Stomach smooth muscle (tissue), 2 donors: Measurements from ENCODE around the gene PHACTR3.

Experiments used
- H3K27ac ChIP-seq: one replicate; pipeline ENCODE4 v1.7.0; 2013; ENCODE audit warnings: mild to moderate bottlenecking, low read length, inconsistent platforms
- H3K27me3 ChIP-seq, 2 donors: one replicate each; pipeline ENCODE4 v1.7.0; 2013; ENCODE audit warnings: low read length in 2 of 2; ENCODE audit not compliant: insufficient read depth in 2 of 2, control insufficient read depth in 1 of 2
- H3K36me3 ChIP-seq, 2 donors: one replicate each; pipeline ENCODE4 v1.7.0; 2013; ENCODE audit warnings: low read length in 2 of 2; ENCODE audit not compliant: control insufficient read depth in 2 of 2, insufficient read depth in 2 of 2
- H3K4me1 ChIP-seq: one replicate; pipeline ENCODE4 v1.7.0; 2013; ENCODE audit warnings: low read length; ENCODE audit not compliant: control insufficient read depth, insufficient read depth
- H3K4me3 ChIP-seq, 2 donors: one replicate each; pipeline ENCODE4 v1.7.0; 2013; ENCODE audit warnings: low read length in 2 of 2
- H3K9ac ChIP-seq, 2 donors: one replicate each; pipeline ENCODE4 v1.7.0; 2013; ENCODE audit warnings: low read length in 2 of 2, mild to moderate bottlenecking in 1 of 2
- H3K9me3 ChIP-seq, 2 donors: one replicate each; pipeline ENCODE4 v1.7.0; 2013; ENCODE audit warnings: low read length in 2 of 2; ENCODE audit not compliant: control insufficient read depth in 2 of 2
- donor health status: healthy.
- donor health status: Pancreatic carcinoma.

PHACTR3 gene

DNA sequence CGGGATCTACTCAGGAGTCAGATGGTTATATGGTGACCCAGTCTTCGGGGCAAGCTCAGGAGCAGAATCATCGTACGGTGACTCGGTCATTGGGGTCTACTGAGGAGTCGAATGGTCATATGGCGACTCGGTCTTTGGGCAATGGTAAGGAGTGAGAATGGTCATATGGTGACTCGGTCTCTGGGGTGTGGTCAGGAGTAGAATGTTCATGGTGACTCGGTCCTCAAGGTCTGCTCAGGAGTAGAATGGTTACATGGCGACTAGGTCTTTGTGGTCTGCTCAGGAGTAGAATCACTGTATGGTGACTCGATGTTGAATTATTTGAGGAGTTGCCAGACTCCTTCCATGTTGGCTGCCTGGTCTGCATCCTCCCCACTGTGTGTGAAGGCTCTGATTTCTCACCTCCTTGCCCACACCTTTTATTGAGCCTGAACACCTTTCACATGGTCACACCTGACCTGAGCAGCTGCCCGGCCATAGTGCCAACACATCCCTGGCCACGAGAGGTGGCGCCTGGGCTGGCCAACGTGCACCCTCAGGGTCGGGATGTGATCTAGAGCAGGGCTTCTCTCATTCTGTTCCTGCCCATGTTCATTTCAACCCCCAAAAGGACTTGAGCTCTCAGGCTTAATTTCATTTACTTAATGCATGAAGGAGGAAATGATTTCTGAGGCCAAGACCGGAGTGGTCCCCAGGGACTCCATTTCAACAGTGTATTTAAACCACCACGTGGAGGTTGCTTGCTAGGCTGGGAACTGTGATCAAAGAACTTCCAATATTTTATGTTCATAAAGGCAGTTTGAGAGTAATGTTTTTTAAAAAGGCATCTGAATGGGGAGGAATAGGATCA lies 119.5 kb downstream of the PHACTR3 start:
- no peaks in the 10 kb centered on the region for H3K4me1 ChIP-seq
- no peak overlapping the region for H3K4me3 ChIP-seq
- H3K27ac ChIP-seq = no peak overlapping the region
- no peaks in the 10 kb centered on the region for H3K9me3 ChIP-seq
- H3K27me3 ChIP-seq = peaks cover 0 to 4% of the 10 kb centered on the region in 2 donors
- no peaks in the 10 kb centered on the region for H3K36me3 ChIP-seq
- no peak overlapping the region for H3K9ac ChIP-seq

DNA sequence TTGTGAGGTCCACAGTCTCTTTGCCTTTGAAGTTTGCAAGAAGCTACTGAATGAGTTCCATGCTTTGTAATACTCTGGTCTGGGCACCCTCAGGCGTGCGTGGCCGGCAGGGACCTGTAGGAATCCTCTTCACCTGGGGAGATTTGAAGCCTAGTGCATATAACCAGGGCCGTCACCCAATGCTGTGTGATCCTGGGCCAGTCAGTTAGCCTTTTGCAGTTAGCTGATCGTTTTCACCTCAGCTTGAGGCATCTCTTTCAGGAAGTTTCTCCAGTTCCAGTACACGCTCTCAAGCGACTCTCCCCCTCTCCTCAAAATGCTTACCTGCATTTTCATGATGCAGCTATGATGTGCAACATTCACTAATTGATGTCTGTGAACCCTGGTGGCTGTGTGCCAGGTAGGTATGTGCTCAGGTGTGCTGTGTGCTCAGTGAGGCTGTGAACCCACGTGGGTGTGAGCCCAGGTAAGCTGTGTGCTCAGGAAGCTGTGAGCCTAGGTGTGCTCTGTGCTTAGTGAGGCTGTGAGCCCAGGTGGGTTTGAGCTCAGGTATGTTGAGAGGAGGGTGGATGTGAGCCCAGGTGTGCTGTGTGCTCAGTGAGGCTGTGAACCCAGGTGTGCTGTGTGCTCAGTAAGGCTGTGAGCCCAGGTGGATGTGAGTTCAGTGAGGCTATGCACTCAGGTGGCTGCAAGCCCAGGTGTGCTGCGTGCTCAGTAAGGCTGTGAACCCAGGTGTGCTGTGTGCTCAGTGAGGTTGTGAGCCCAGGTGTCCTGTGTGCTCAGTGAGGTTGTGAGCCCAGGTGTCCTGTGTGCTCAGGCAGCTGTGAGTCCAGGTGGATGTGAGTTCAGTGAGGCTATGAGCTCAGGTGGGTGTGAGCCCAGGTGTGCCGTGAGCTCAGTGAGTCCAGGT lies 120.4 kb downstream of the PHACTR3 start:
- Histone ChIP-seq H3K4me3 (no peak overlapping the region), H3K9me3 (no peaks in the 10 kb centered on the region), H3K36me3 (no peaks in the 10 kb centered on the region), H3K27me3 (peaks cover 0 to 4% of the 10 kb centered on the region in 2 donors), H3K4me1 (no peaks in the 10 kb centered on the region), H3K27ac (no peak overlapping the region), H3K9ac (no peak overlapping the region)

DNA sequence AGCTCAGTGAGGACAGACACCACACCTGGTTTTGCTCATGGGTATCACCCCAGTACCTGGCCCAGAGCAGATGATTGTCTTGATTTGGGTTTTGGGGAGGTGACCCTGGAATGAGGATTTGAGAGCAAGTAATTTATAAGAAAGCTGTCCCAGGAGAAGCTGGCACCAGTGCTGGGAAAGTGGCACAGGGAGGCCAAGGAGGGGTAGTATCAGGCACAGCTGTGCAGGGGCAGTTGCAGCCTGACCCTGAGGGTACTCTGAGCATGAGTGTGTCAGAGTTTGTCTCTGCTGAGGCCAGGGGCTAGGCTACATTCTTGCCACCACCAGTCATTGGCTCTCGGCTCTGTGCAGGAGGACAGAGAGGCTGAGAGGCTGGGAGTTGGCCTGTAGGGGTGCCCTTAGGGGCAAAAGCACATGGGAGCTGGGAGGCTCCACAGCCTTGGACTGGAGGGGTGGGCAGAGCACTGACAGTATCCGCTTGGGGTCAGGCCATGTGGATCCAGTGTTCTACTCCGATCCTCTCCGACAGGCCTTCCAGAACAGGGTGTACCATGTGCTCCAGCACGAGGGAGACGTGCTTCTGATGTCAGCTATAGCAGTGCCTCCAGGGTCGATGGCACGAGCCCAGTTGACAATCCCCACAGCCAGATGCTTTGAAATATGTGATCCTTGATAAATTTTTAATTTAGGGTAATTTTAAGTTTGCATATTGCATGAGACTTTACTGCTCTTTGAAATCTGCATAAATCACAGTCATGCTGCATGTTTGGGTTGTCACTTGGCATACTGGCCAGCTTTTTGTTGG lies 121.3 kb downstream of the PHACTR3 start:
- peaks cover 0 to 4% of the 10 kb centered on the region in 2 donors for H3K27me3 ChIP-seq
- no peaks in the 10 kb centered on the region for H3K4me1 ChIP-seq
- no peak overlapping the region for H3K4me3 ChIP-seq
- no peaks in the 10 kb centered on the region for H3K36me3 ChIP-seq
- H3K27ac ChIP-seq = no peak overlapping the region
- H3K9me3 ChIP-seq = peaks cover 0 to 3% of the 10 kb centered on the region in 2 donors
- H3K9ac ChIP-seq = no peak overlapping the region

DNA sequence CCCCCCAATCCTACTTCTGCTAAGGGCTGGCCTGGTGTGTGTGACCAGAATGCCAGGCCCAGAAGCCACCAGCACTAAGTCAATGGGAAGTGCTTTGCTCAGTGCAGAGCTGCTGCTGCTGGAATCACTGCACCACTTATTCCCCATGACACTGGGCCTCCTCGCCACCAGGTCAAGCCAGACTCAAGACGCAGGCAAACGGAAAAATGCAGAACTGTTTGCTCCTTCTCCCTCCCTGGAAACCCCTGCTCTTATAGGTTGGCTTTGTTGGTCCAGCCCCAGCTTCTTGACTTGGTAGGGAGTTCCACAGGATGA lies 121.9 kb downstream of the PHACTR3 start:
- Histone ChIP-seq H3K27me3 (peaks cover 0 to 4% of the 10 kb centered on the region in 2 donors), H3K27ac (no peak overlapping the region), H3K4me1 (no peaks in the 10 kb centered on the region), H3K36me3 (no peaks in the 10 kb centered on the region), H3K9me3 (peaks cover 0 to 3% of the 10 kb centered on the region in 2 donors), H3K4me3 (no peak overlapping the region), H3K9ac (no peak overlapping the region)

DNA sequence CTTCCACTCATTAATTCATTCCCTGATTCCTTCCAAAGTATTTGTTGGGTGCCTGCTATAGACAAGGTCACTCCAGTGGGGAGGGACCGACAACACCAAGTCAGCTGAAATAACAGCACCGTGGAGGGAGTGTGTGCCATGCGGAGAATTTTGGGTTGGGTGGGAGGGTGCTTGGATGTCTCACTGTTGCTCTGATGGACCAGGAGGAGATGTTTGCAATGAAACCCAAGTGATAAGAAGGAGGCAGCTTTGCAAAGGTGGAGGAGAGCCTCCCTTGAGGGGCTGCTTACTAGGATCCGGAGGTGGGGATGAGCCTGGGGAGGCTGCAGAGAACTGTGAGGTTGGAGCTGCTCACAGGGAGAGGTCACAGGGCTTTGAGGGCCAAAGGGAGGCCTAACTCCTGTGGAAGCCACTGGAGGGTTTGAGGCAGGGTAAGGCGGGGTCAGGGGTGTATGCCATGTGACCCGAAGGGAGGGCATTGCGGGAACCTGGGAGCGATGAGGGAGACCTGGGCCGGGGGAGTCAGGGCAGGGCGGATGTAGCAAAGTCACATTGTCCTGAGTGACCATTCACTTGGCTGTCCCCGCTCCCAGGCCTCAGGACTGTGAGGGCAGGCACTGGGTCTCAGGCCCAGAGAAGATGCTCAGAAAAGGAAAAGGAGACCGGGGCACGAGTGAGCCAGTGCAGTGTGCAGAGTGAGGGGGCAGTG lies 124.5 kb downstream of the PHACTR3 start:
- no peak overlapping the region for H3K4me3 ChIP-seq
- peaks cover 0 to 3% of the 10 kb centered on the region in 2 donors for H3K9me3 ChIP-seq
- H3K27me3 ChIP-seq = peaks cover 0 to 2% of the 10 kb centered on the region in 2 donors
- no peak overlapping the region for H3K9ac ChIP-seq
- H3K36me3 ChIP-seq = no peaks in the 10 kb centered on the region
- H3K4me1 ChIP-seq = no peaks in the 10 kb centered on the region
- no peak overlapping the region for H3K27ac ChIP-seq

DNA sequence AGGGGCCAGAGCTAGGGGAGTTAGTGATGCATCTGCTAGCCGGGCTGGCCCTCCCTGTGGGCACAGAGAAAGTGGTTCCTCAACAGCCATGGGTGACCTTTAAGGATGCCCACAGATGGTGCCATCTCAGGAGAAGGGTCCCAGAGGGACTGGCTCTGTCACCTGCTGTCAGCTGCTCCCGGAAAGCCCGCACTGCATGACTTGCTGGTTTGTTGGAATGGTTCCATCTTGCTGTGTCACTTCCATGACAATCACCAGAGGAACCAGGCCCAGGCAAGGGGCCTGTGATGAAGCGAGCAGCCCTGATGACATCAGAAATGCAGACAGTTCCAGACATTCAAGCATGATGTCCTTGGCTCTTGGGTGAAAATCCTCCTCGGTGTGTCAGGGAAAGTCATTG lies 125.2 kb downstream of the PHACTR3 start:
- Histone ChIP-seq H3K9ac (no peak overlapping the region), H3K4me3 (no peak overlapping the region), H3K27ac (no peak overlapping the region), H3K9me3 (peaks cover 0 to 3% of the 10 kb centered on the region in 2 donors), H3K4me1 (no peaks in the 10 kb centered on the region), H3K36me3 (no peaks in the 10 kb centered on the region), H3K27me3 (peaks cover 0 to 2% of the 10 kb centered on the region in 2 donors)

DNA sequence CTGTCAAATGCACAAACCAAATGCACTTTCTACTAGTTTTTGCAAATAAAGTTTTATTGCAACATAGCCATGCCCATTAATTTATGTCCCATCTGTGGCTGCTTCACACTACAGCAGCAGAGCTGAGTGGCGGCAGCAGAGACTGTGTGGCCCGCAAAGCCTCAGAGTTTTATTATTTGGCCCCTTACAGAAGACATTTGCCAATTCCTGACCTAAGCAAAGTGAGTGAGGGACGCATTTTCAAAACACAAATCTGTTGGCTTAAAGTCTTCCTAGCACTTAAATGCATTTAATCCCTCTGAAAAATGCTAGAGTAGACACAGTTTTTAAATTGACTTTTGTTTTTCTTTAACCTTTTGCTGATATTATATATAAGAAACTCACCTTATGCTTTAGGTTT lies 126.4 kb downstream of the PHACTR3 start:
- H3K9me3 ChIP-seq = peaks cover 0 to 3% of the 10 kb centered on the region in 2 donors
- H3K4me3 ChIP-seq = no peak overlapping the region
- no peak overlapping the region for H3K27ac ChIP-seq
- no peaks in the 10 kb centered on the region for H3K27me3 ChIP-seq
- H3K4me1 ChIP-seq = no peaks in the 10 kb centered on the region
- no peaks in the 10 kb centered on the region for H3K36me3 ChIP-seq
- H3K9ac ChIP-seq = no peak overlapping the region

DNA sequence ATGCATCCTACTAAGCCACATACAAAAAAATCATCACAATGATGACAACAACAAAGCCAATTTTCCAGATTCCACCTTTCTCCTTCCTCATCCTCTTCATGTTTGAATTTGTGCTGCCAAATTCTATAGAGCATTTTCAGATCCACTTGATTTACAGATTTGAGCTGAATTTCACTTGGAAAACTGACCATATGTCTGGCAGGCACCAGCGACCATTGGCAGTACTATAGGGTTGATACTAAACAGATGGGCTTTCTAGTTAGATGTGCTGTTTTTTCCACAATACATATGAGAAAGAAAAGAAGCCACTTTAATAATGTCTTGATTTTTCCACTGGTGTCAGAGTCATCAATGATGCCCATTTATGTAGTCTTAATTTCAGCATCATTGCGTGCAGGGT lies 127.0 kb downstream of the PHACTR3 start:
- Histone ChIP-seq H3K9ac (no peak overlapping the region), H3K4me3 (no peak overlapping the region), H3K4me1 (no peaks in the 10 kb centered on the region), H3K36me3 (no peaks in the 10 kb centered on the region), H3K9me3 (peaks cover 0 to 3% of the 10 kb centered on the region in 2 donors), H3K27ac (no peak overlapping the region), H3K27me3 (no peaks in the 10 kb centered on the region)

DNA sequence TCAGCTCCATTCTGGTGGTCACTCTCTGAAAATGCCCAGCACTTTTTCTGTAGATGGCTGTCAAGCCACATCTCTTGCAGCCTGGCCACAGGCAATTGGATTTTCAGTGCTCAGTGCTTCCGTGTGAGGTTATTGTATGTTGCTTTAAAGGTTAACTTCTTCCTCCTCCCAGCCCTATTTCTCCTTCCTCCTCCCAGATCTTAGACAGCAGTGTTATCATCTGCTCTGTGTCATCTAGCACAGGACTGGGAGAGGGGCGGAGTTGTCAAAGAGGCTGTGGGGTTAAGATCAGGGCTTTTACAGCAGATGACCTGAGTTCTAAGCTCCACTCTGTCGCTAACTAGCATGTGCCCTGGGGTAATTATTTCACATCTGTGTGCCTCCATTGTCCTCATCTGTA lies 129.0 kb downstream of the PHACTR3 start:
- peaks cover 0 to 3% of the 10 kb centered on the region in 2 donors for H3K9me3 ChIP-seq
- H3K27ac ChIP-seq = no peak overlapping the region
- H3K4me1 ChIP-seq = no peaks in the 10 kb centered on the region
- H3K27me3 ChIP-seq = no peaks in the 10 kb centered on the region
- H3K4me3 ChIP-seq = no peak overlapping the region
- no peaks in the 10 kb centered on the region for H3K36me3 ChIP-seq
- no peak overlapping the region for H3K9ac ChIP-seq

DNA sequence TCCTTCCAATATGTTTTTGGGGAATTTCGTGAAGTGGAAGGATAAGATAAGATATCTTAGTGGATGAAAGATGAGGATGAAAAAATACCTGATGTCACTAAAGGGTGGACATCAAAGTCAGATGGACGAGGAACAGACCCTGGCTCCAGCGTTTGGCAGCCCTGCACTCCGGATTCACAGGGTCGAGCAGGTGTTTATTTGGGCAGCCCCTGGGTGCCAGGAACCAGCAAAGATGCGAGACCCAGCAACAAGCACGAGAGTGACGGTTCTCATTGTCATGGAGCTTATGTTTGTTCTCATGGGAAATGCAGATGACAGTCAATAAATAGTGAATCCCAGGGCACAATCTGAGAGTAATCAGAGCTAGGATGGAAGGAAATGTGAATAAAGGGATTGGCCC lies 131.1 kb downstream of the PHACTR3 start:
- H3K27me3 ChIP-seq = no peaks in the 10 kb centered on the region
- H3K36me3 ChIP-seq = no peaks in the 10 kb centered on the region
- no peaks in the 10 kb centered on the region for H3K4me1 ChIP-seq
- no peak overlapping the region for H3K9ac ChIP-seq
- H3K4me3 ChIP-seq = no peak overlapping the region
- H3K9me3 ChIP-seq = no peaks in the 10 kb centered on the region
- H3K27ac ChIP-seq = no peak overlapping the region
